GM23248 (cell line): ENCODE data around the gene TMTC3.

Source experiments
- EZH2 ChIP-seq: fragments of 200-600 bp; sonication (generic); IDR thresholded peaks from 2 replicates; pipeline ENCODE4 v1.6.1; 2018; ENCODE audit warnings: antibody characterized with exemption, mild to moderate bottlenecking; ENCODE audit not compliant: insufficient read depth, poor library complexity, severe bottlenecking
- EZH2phosphoT487 ChIP-seq: fragments of 200-600 bp; sonication (generic); IDR thresholded peaks from 2 replicates; pipeline ENCODE4 v1.6.1; 2018; ENCODE audit warnings: antibody characterized with exemption, moderate library complexity, mild to moderate bottlenecking, low read depth; ENCODE audit not compliant: insufficient read depth

GRCh38 chr12:88238406-88238805 is 96.3 kb downstream of the TMTC3 start:
- TF ChIP-seq EZH2phosphoT487 = no peak
- TF ChIP-seq EZH2 = no peak
